HCT116 (cell line): Measurements from ENCODE around the gene F13A1. TPM values are rescaled to one million over a fixed set of nuclear protein-coding genes. Genes with fewer than 3 reads are reported as not detected.

Source experiments
- ATAC-seq: fragments of 200-7000 bp; cut with Tn5 transposase; 2 replicates; pipeline ENCODE4 v1.9.1; 2020; ENCODE audit warnings: mild to moderate bottlenecking, moderate library complexity
- BruUV-seq: library from RNA; stranded (reverse); fragments of 400-500 nt; replicated peaks from 2 replicates; lab custom pipeline; 2021; lab: Mats Ljungman, UMichigan
- CTCF ChIA-PET: fragments of 300-600 bp; sonication (Branson Sonifier 250); formaldehyde crosslinking; loops from one replicate; lab custom pipeline; 2021; ENCODE audit warnings: antibody characterized with exemption; lab: Charles Lee
- POLR2A ChIA-PET: fragments of 300-600, 350-600 bp; sonication (Branson Sonifier 250); formaldehyde crosslinking; loops from one replicate; lab custom pipeline; 2021; ENCODE audit warnings: antibody characterized with exemption; lab: Charles Lee
- RAD21 ChIA-PET, 2 experiments: fragments of 300-600 bp; sonication (Branson Sonifier 250); formaldehyde crosslinking; loops; one replicate each; lab custom pipeline; 2023; ENCODE audit warnings: low total read pairs in 2 of 2; ENCODE audit not compliant: uncharacterized antibody in 2 of 2, unreplicated experiment in 2 of 2, low non-redundant PET in 1 of 2; lab: Charles Lee
- DNase-seq: peaks from one replicate; pipeline ENCODE4 v3.0.0-alpha.2; 2010; ENCODE audit warnings: low read depth, low spot score
- H2AFZ ChIP-seq: fragments of 200-600 bp; shearing (Covaris generic), sonication (generic); 2 replicates; pipeline ENCODE4 v1.6.1; 2017; ENCODE audit warnings: low read depth, mixed run types, mixed read lengths, antibody characterized with exemption, low read length; ENCODE audit not compliant: poor library complexity, severe bottlenecking
- H3K27ac ChIP-seq: 2 replicates; pipeline ENCODE4 v1.5.1; 2012; ENCODE audit warnings: low read depth, low read length
- H3K27me3 ChIP-seq: fragments of 200-600 bp; sonication (generic); 2 replicates; pipeline ENCODE4 v1.6.1; 2016; ENCODE audit warnings: mixed run types, low read length, mixed read lengths; ENCODE audit not compliant: insufficient read depth
- H3K36me3 ChIP-seq, 2 experiments: fragments of 200-500 bp in 1 of 2; fragments of 200-600 bp in 1 of 2; sonication (Bioruptor generic) in 1 of 2; sonication (generic) in 1 of 2; 2 replicates each; pipeline versions ENCODE4 v1.5.1 to v1.6.1; 2014 to 2016; ENCODE audit warnings: low read length in 2 of 2, inconsistent platforms in 1 of 2, mixed read lengths in 1 of 2, mixed run types in 1 of 2; ENCODE audit not compliant: insufficient read depth in 2 of 2, control insufficient read depth in 1 of 2
- H3K4me1 ChIP-seq, 2 experiments: fragments of 200-600 bp in 1 of 2; sonication (generic) in 1 of 2; 2 replicates each; pipeline versions ENCODE4 v1.5.1 to v1.6.1; 2012 to 2017; ENCODE audit warnings: low read length in 2 of 2, inconsistent platforms in 1 of 2, mild to moderate bottlenecking in 1 of 2, mixed read lengths in 1 of 2, mixed run types in 1 of 2, moderate library complexity in 1 of 2; ENCODE audit not compliant: insufficient read depth in 2 of 2, control insufficient read depth in 1 of 2
- H3K4me2 ChIP-seq: fragments of 200-600 bp; sonication (generic); 2 replicates; pipeline ENCODE4 v1.6.1; 2017; ENCODE audit warnings: mixed run types, low read length, mixed read lengths
- H3K4me3 ChIP-seq, 2 experiments: fragments of 200-600 bp in 1 of 2; sonication (generic) in 1 of 2; replicated peaks in 1 of 2; 2 replicates each; pipeline ENCODE4 v1.5.1; 2011 to 2016; ENCODE audit warnings: low read length in 2 of 2, control low read depth in 1 of 2, low read depth in 1 of 2, mild to moderate bottlenecking in 1 of 2, mixed read lengths in 1 of 2, mixed run types in 1 of 2
- H3K79me2 ChIP-seq: fragments of 200-600 bp; sonication (generic); 2 replicates; pipeline ENCODE4 v1.6.1; 2017; ENCODE audit warnings: mild to moderate bottlenecking, mixed run types, low read length, moderate library complexity, mixed read lengths; ENCODE audit not compliant: insufficient read depth
- H3K9ac ChIP-seq: fragments of 200-600 bp; sonication (generic); 2 replicates; pipeline ENCODE4 v1.6.1; 2016; ENCODE audit warnings: low read length, mixed read lengths
- H3K9me2 ChIP-seq: fragments of 200-600 bp; sonication (generic), shearing (Covaris generic); 2 replicates; pipeline ENCODE4 v1.6.1; 2017; ENCODE audit warnings: mixed run types, mild to moderate bottlenecking, moderate library complexity; ENCODE audit not compliant: insufficient read depth
- H3K9me3 ChIP-seq, 2 experiments: fragments of 200-500 bp in 1 of 2; fragments of 200-600 bp in 1 of 2; sonication (Bioruptor generic) in 1 of 2; sonication (generic) in 1 of 2; 2 replicates each; pipeline ENCODE4 v1.6.1; 2014 to 2017; ENCODE audit warnings: low read length in 2 of 2, mixed read lengths in 2 of 2, inconsistent platforms in 1 of 2, low read depth in 1 of 2, mild to moderate bottlenecking in 1 of 2, mixed run types in 1 of 2, moderate library complexity in 1 of 2; ENCODE audit not compliant: control insufficient read depth in 1 of 2, insufficient read depth in 1 of 2
- H4K20me1 ChIP-seq: fragments of 200-600 bp; sonication (generic), shearing (Covaris generic); 2 replicates; pipeline ENCODE4 v1.6.1; 2017; ENCODE audit warnings: mixed run types, mild to moderate bottlenecking, moderate library complexity; ENCODE audit not compliant: insufficient read depth
- CBX3 ChIP-seq: IDR thresholded peaks from 2 replicates; pipeline ENCODE4 v1.6.1; 2012; ENCODE audit warnings: low read depth
- CEBPB ChIP-seq: IDR thresholded peaks from 2 replicates; pipeline ENCODE4 v1.6.1; 2012; ENCODE audit warnings: low read depth
- EGR1 ChIP-seq: IDR thresholded peaks from 2 replicates; pipeline ENCODE4 v1.6.1; 2012; ENCODE audit warnings: low read depth
- EZH2phosphoT487 ChIP-seq: fragments of 200-600 bp; IDR thresholded peaks from 2 replicates; pipeline ENCODE4 v1.6.1; 2018; ENCODE audit warnings: antibody characterized with exemption, borderline replicate concordance
- FOSL1 ChIP-seq: IDR thresholded peaks from 2 replicates; pipeline ENCODE4 v1.6.1; 2012; ENCODE audit warnings: low read depth
- POLR2A ChIP-seq: IDR thresholded peaks from 2 replicates; pipeline ENCODE4 v1.7.0; 2011; ENCODE audit warnings: borderline replicate concordance; ENCODE audit not compliant: insufficient read depth, insufficient read length; ENCODE audit errors: extremely low read depth
- POLR2AphosphoS5 ChIP-seq: IDR thresholded peaks from 2 replicates; pipeline ENCODE4 v1.6.1; 2011; ENCODE audit warnings: mild to moderate bottlenecking, low read depth, low read length, moderate library complexity
- RAD21 ChIP-seq: IDR thresholded peaks from 2 replicates; pipeline ENCODE4 v1.6.1; 2012; ENCODE audit warnings: low read depth, mild to moderate bottlenecking
- SP1 ChIP-seq: IDR thresholded peaks from 2 replicates; pipeline ENCODE4 v1.6.1; 2012; ENCODE audit warnings: low read depth
- SRF ChIP-seq: IDR thresholded peaks from 2 replicates; pipeline ENCODE4 v1.6.1; 2012; ENCODE audit warnings: low read depth
- TCF7L2 ChIP-seq: IDR thresholded peaks from 2 replicates; pipeline ENCODE4 v1.7.0; 2011; ENCODE audit warnings: borderline replicate concordance, inconsistent platforms; ENCODE audit not compliant: insufficient read depth, insufficient read length; ENCODE audit errors: extremely low read depth
- YY1 ChIP-seq: IDR thresholded peaks from 2 replicates; pipeline ENCODE4 v1.6.1; 2011; ENCODE audit warnings: low read length, low read depth, moderate library complexity, mild to moderate bottlenecking; ENCODE audit not compliant: insufficient replicate concordance; ENCODE audit errors: extremely low read depth
- ZFX ChIP-seq: fragments of 450-650 bp; IDR thresholded peaks from 2 replicates; pipeline ENCODE4 v1.6.1; 2017
- ZNF274 ChIP-seq: fragments of 200-500 bp; sonication (Bioruptor generic); IDR thresholded peaks from 2 replicates; pipeline ENCODE4 v1.6.1; 2014; ENCODE audit warnings: mild to moderate bottlenecking, low read depth, low read length, inconsistent platforms
- intact Hi-C: fragments of 100-400 bp; cut with micrococcal nuclease; formaldehyde crosslinking; loops from 2 replicates; pipeline ENCODE4 v1.10.0; 2022
- total RNA-seq: library from RNA; stranded (reverse); gene quantifications from one replicate; pipeline ENCODE4 v1.2.1, GENCODE V29; 2021; ENCODE audit not compliant: unreplicated experiment
- TF ChIP-seq, protein P1 (sequence below), 3 experiments: fragments of 200-600 bp in 1 of 3; sonication (generic) in 1 of 3; IDR thresholded peaks in 2 of 3; conservative IDR thresholded peaks in 1 of 3; 2 replicates each; pipeline ENCODE4 v1.5.1; 2012 to 2017; ENCODE audit warnings: low read depth in 2 of 3, low read length in 2 of 3, antibody characterized with exemption in 1 of 3, borderline replicate concordance in 1 of 3, control low read depth in 1 of 3, mild to moderate bottlenecking in 1 of 3, mixed read lengths in 1 of 3, mixed run types in 1 of 3, moderate library complexity in 1 of 3; ENCODE audit not compliant: insufficient read depth in 1 of 3
- TF ChIP-seq, protein P2 (sequence below): IDR thresholded peaks from 2 replicates; pipeline ENCODE4 v1.6.1; 2012
- TF ChIP-seq, protein P3 (sequence below): IDR thresholded peaks from 2 replicates; pipeline ENCODE4 v1.6.1; 2011; ENCODE audit warnings: mild to moderate bottlenecking, low read length, moderate library complexity; ENCODE audit not compliant: insufficient replicate concordance; ENCODE audit errors: extremely low read depth

F13A1 gene
- total RNA-seq, 1 experiment from 2014 or later: 0.34 TPM

DNA sequence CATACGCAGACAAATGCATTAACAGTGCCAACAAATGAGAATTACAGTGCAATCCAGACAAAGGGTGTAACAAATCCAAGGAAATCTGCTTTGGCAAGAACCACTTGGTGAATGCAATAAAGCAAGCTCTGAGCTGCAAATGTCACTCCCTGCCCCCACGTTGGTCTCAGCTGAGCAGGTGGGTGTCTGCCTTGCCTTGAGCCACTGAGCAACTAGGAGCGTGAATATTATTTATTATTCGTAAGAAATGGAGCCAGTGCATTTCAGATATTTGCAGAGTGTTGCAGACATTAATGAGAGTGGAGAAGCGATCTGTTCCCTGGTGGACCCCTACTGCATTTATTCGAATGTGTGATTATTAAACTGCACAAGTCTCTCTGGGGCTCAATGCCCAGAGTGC lies 36.6 kb upstream of the F13A1 start:
- no peaks in the 10 kb centered on the region for H3K79me2 ChIP-seq
- H3K4me1 ChIP-seq: no peaks in the 10 kb centered on the region
- intact Hi-C loops: no loop called here
- H3K4me2 ChIP-seq: no peak overlapping the region
- no peaks in the 10 kb centered on the region for H4K20me1 ChIP-seq
- no peak overlapping the region for H3K4me3 ChIP-seq
- ATAC-seq: no peak
- ChIA-PET RAD21 (no interaction called here), POLR2A (no interaction called here), CTCF (no interaction called here)
- H3K27ac ChIP-seq: no peak overlapping the region
- no peaks in the 10 kb centered on the region for H3K9me2 ChIP-seq
- H3K36me3 ChIP-seq: no peaks in the 10 kb centered on the region
- H3K9me3 ChIP-seq: no peaks in the 10 kb centered on the region
- TF ChIP-seq CEBPB: no peak
- TF ChIP-seq YY1: no peak
- no peak for TF ChIP-seq TCF7L2
- TF ChIP-seq, protein P1, sequence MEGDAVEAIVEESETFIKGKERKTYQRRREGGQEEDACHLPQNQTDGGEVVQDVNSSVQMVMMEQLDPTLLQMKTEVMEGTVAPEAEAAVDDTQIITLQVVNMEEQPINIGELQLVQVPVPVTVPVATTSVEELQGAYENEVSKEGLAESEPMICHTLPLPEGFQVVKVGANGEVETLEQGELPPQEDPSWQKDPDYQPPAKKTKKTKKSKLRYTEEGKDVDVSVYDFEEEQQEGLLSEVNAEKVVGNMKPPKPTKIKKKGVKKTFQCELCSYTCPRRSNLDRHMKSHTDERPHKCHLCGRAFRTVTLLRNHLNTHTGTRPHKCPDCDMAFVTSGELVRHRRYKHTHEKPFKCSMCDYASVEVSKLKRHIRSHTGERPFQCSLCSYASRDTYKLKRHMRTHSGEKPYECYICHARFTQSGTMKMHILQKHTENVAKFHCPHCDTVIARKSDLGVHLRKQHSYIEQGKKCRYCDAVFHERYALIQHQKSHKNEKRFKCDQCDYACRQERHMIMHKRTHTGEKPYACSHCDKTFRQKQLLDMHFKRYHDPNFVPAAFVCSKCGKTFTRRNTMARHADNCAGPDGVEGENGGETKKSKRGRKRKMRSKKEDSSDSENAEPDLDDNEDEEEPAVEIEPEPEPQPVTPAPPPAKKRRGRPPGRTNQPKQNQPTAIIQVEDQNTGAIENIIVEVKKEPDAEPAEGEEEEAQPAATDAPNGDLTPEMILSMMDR (IDR thresholded peaks at IDR 0.05 in 2 of 3, conservative IDR thresholded peaks at IDR 0.05 in 1 of 3; ENCODE audit: borderline replicate concordance in 1 of 3, insufficient read depth in 1 of 3, low read depth in 2 of 3, low read length in 2 of 3): no peak
- TF ChIP-seq EGR1: no peak
- TF ChIP-seq ZNF274: no peak
- TF ChIP-seq ZFX: no peak
- TF ChIP-seq CBX3: no peak
- TF ChIP-seq, protein P2, sequence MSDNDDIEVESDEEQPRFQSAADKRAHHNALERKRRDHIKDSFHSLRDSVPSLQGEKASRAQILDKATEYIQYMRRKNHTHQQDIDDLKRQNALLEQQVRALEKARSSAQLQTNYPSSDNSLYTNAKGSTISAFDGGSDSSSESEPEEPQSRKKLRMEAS: no peak
- TF ChIP-seq, protein P3, sequence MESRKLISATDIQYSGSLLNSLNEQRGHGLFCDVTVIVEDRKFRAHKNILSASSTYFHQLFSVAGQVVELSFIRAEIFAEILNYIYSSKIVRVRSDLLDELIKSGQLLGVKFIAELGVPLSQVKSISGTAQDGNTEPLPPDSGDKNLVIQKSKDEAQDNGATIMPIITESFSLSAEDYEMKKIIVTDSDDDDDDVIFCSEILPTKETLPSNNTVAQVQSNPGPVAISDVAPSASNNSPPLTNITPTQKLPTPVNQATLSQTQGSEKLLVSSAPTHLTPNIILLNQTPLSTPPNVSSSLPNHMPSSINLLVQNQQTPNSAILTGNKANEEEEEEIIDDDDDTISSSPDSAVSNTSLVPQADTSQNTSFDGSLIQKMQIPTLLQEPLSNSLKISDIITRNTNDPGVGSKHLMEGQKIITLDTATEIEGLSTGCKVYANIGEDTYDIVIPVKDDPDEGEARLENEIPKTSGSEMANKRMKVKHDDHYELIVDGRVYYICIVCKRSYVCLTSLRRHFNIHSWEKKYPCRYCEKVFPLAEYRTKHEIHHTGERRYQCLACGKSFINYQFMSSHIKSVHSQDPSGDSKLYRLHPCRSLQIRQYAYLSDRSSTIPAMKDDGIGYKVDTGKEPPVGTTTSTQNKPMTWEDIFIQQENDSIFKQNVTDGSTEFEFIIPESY: no peak
- no peak for TF ChIP-seq SP1
- TF ChIP-seq RAD21: no peak
- no peak for TF ChIP-seq POLR2A
- no peak for TF ChIP-seq POLR2AphosphoS5
- no peak for TF ChIP-seq SRF
- no peak for TF ChIP-seq EZH2phosphoT487
- no peak for TF ChIP-seq FOSL1
- TF ChIP-seq, all 23 proteins: peak for 0
- no peak for DNase-seq
- no peak overlapping the region for H2AFZ ChIP-seq
- H3K9ac ChIP-seq: no peak overlapping the region
- no TSS peak for BruUV-seq
- peaks cover 23% of the 10 kb centered on the region; the same call in 1 of the 2 replicates for H3K27me3 ChIP-seq
